SH-SY5Y (cell line): ENCODE data around the gene CNGB1.

ENCODE experiments used
- GATA2 ChIP-seq: IDR thresholded peaks from 2 replicates; pipeline ENCODE4 v1.6.1; 2011; ENCODE audit warnings: mild to moderate bottlenecking, low read depth, low read length
- GATA3 ChIP-seq: IDR thresholded peaks from 2 replicates; pipeline ENCODE4 v1.6.1; 2011; ENCODE audit warnings: low read depth, mild to moderate bottlenecking, low read length, moderate library complexity

GRCh38 chr16:57901480-57902069 lies 69.4 kb downstream of the CNGB1 start:
- no peak for TF ChIP-seq GATA2
- no peak for TF ChIP-seq GATA3
